K562 (cell line): Measurements from ENCODE around the gene FBXO10. TPM values are rescaled to one million over a fixed set of nuclear protein-coding genes. Genes with fewer than 3 reads are reported as not detected.

Experiments
- ATAC-seq: fragments of 200-7000 bp; cut with Tn5 transposase; 3 replicates; pipeline ENCODE4 v1.9.1; 2020; ENCODE audit warnings: moderate library complexity
- BruUV-seq: library from RNA; stranded (reverse); fragments of 400-500 nt; replicated peaks from 2 replicates; lab custom pipeline; 2021; lab: Mats Ljungman, UMichigan
- CTCF ChIA-PET: fragments of 300-600 bp; formaldehyde crosslinking; extraction: SDS; loops from one replicate; lab custom pipeline; 2021; ENCODE audit warnings: low intra/inter-chr PET ratio; lab: Yijun Ruan, JAX
- POLR2A ChIA-PET: fragments of 300-600, 350-650 bp; sonication (Branson Sonifier 250); formaldehyde crosslinking; extraction: SDS; loops from one replicate; lab custom pipeline; 2021; ENCODE audit warnings: antibody characterized with exemption, inconsistent platforms; lab: Yijun Ruan, JAX
- DNase-seq, 4 experiments: peaks; one replicate each; pipeline versions ENCODE4 v3.0.0 to v3.0.0-alpha.2; 2011 to 2018; ENCODE audit warnings: low spot score in 3 of 4, mixed read lengths in 3 of 4; ENCODE audit errors: extremely low read depth in 1 of 4
- FAIRE-seq: peaks from 2 replicates; lab custom pipeline; 2011; peaks lifted over from hg19 to GRCh38; lab: Jason Lieb, UNC
- H2AFZ ChIP-seq: 2 replicates; pipeline ENCODE4 v1.6.0; 2011; ENCODE audit warnings: low read depth, low read length, control low read depth, inconsistent platforms
- H3K27ac ChIP-seq: fragments of 200-600 bp; 3 replicates; pipeline ENCODE4 v1.8.0; 2011; ENCODE audit warnings: low read depth, mild to moderate bottlenecking, control low read depth, inconsistent platforms, low read length, moderate library complexity, mixed read lengths; ENCODE audit errors: extremely low read depth
- H3K27me3 ChIP-seq, 2 experiments: fragments of 300-600 bp in 1 of 2; 2 replicates in 1 of 2; 3 replicates in 1 of 2; pipeline versions ENCODE4 v1.6.0 to v1.8.0; 2011; ENCODE audit warnings: inconsistent platforms in 2 of 2, low read length in 2 of 2, mild to moderate bottlenecking in 1 of 2, mixed read lengths in 1 of 2, moderate library complexity in 1 of 2; ENCODE audit not compliant: control insufficient read depth in 2 of 2, insufficient read depth in 2 of 2
- H3K36me3 ChIP-seq: fragments of 300-600 bp; 3 replicates; pipeline ENCODE4 v1.8.0; 2011; ENCODE audit warnings: mild to moderate bottlenecking, low read length, inconsistent platforms; ENCODE audit not compliant: control insufficient read depth, insufficient read depth
- H3K4me1 ChIP-seq, 2 experiments: fragments of 200-600 bp in 1 of 2; replicated peaks in 1 of 2; 2 replicates in 1 of 2; 3 replicates in 1 of 2; pipeline versions ENCODE4 v1.5.1 to v1.8.0; 2011; ENCODE audit warnings: inconsistent platforms in 2 of 2, low read length in 2 of 2, mild to moderate bottlenecking in 1 of 2, mixed read lengths in 1 of 2, moderate library complexity in 1 of 2; ENCODE audit not compliant: control insufficient read depth in 2 of 2, insufficient read depth in 2 of 2
- H3K4me2 ChIP-seq: 2 replicates; pipeline ENCODE4 v1.6.1; 2011; ENCODE audit warnings: low read length, control low read depth, inconsistent platforms, mixed read lengths; ENCODE audit not compliant: insufficient read depth
- H3K4me3 ChIP-seq: fragments of 200-600 bp; sonication (generic), shearing (Covaris generic); 2 replicates; pipeline ENCODE4 v1.5.1; 2016; ENCODE audit warnings: control low read depth, inconsistent platforms
- H3K79me2 ChIP-seq: fragments of 200-600 bp; 3 replicates; pipeline ENCODE4 v1.8.0; 2011; ENCODE audit warnings: low read length, inconsistent platforms; ENCODE audit not compliant: control insufficient read depth, insufficient read depth
- H3K9ac ChIP-seq, 2 experiments: 2 replicates each; pipeline versions ENCODE4 v1.6.0 to v1.6.1; 2011; ENCODE audit warnings: low read depth in 2 of 2, low read length in 2 of 2, control low read depth in 1 of 2, inconsistent platforms in 1 of 2, mild to moderate bottlenecking in 1 of 2, mixed read lengths in 1 of 2; ENCODE audit not compliant: insufficient read depth in 1 of 2
- H3K9me1 ChIP-seq: one replicate; pipeline ENCODE4 v1.6.0; 2011; ENCODE audit warnings: inconsistent platforms, mild to moderate bottlenecking, low read length, moderate library complexity; ENCODE audit not compliant: control insufficient read depth, insufficient read depth
- H3K9me3 ChIP-seq: replicated peaks from 2 replicates; pipeline ENCODE4 v1.5.1; 2011; ENCODE audit warnings: low read depth, low read length, inconsistent platforms; ENCODE audit not compliant: control insufficient read depth, insufficient read depth
- H4K20me1 ChIP-seq: replicated peaks from 2 replicates; pipeline ENCODE4 v1.6.1; 2011; ENCODE audit warnings: low read length, inconsistent platforms, mixed read lengths; ENCODE audit not compliant: control insufficient read depth, insufficient read depth
- CBX3 ChIP-seq, 2 experiments: IDR thresholded peaks; 1 replicate in 1 of 2; 2 replicates in 1 of 2; pipeline ENCODE4 v1.6.1; 2012; ENCODE audit warnings: inconsistent platforms in 2 of 2, low read length in 2 of 2, borderline replicate concordance in 1 of 2, control low read depth in 1 of 2
- GATA2 ChIP-seq: sonication (generic); formaldehyde crosslinking; IDR thresholded peaks from 2 replicates; pipeline ENCODE4 v1.4.0; 2020; ENCODE audit warnings: mild to moderate bottlenecking, missing genetic modification reagents
- HLTF ChIP-seq: fragments of 450-650 bp; IDR thresholded peaks from 2 replicates; pipeline ENCODE4 v1.6.1; 2016
- MYC ChIP-seq, 2 experiments: fragments of 250-450 bp in 1 of 2; sonication (Bioruptor Pico) in 1 of 2; IDR thresholded peaks; 2 replicates each; pipeline versions ENCODE4 v1.5.1 to v1.6.1; 2012 to 2021; ENCODE audit warnings: low read depth in 2 of 2, borderline replicate concordance in 1 of 2, improper control_type of control experiment in 1 of 2, low read length in 1 of 2, mild to moderate bottlenecking in 1 of 2, moderate library complexity in 1 of 2
- NCOA1 ChIP-seq: fragments of 450-650 bp; IDR thresholded peaks from 2 replicates; pipeline ENCODE4 v1.6.1; 2016; ENCODE audit warnings: low read depth
- RBM14 ChIP-seq: fragments of 200-400 bp; formaldehyde crosslinking; IDR thresholded peaks from 2 replicates; pipeline ENCODE4 v1.6.1; 2018; ENCODE audit warnings: low read depth, mild to moderate bottlenecking, low read length, moderate library complexity, borderline replicate concordance; ENCODE audit not compliant: insufficient read depth
- RERE ChIP-seq: sonication (generic); formaldehyde crosslinking; IDR thresholded peaks from 2 replicates; pipeline ENCODE4 v1.8.0; 2023; ENCODE audit warnings: missing genetic modification reagents, mild to moderate bottlenecking, borderline replicate concordance
- SMAD3 ChIP-seq: fragments of 450-650 bp; formaldehyde crosslinking; conservative IDR thresholded peaks from 2 replicates; pipeline ENCODE4 v1.4.0; 2020; ENCODE audit warnings: mild to moderate bottlenecking
- TEAD4 ChIP-seq, 2 experiments: sonication (generic) in 1 of 2; formaldehyde crosslinking in 1 of 2; IDR thresholded peaks; 2 replicates each; pipeline versions ENCODE4 v1.6.1 to v1.8.0; 2012 to 2022; ENCODE audit warnings: borderline replicate concordance in 1 of 2, inconsistent platforms in 1 of 2, low read length in 1 of 2, mild to moderate bottlenecking in 1 of 2, missing genetic modification reagents in 1 of 2
- ZNF184 ChIP-seq: sonication (generic); formaldehyde crosslinking; IDR thresholded peaks from 2 replicates; pipeline ENCODE4 v1.5.0; 2020; ENCODE audit warnings: missing genetic modification reagents
- WGBS: fragments of 100-300 bp; shearing (Covaris generic); methylation state at CpG from one replicate; pipeline ENCODE4 v1.1.6; 2016; ENCODE audit warnings: low coverage, mixed read lengths; ENCODE audit not compliant: insufficient coverage; ENCODE audit errors: missing lambda C conversion rate; 5-methylcytosine and 5-hydroxymethylcytosine counted together
- in situ Hi-C: fragments of 300-500 bp; cut with MboI; formaldehyde crosslinking; loops from 4 replicates; pipeline ENCODE4 v1.15.0; 2018; ENCODE audit warnings: inconsistent platforms, mixed read lengths
- intact Hi-C: fragments of 100-400 bp; cut with micrococcal nuclease; formaldehyde crosslinking; loops from 2 replicates; pipeline ENCODE4 v1.14.2; 2022
- polyA plus RNA-seq, 8 experiments: library from polyadenylated mRNA; depleted of rRNA in 4 of 8; stranded (reverse) in 5 of 8; unstranded in 3 of 8; fragments of >200 nt; fragmentation: Nextera tagmentation in 2 of 8; fragmentation: Illumina TruSeq in 1 of 8; extraction: Ambion mirVana in 2 of 8; extraction: Trizol in 1 of 8; gene quantifications; 2 replicates each; pipeline versions ENCODE4 v1.2.1 to v1.2.3, GENCODE V29; 2011 to 2014; ENCODE audit warnings: inconsistent platforms in 1 of 8, missing spikeins in 1 of 8
- total RNA-seq, 7 experiments: library from RNA; depleted of rRNA in 6 of 7; stranded (reverse); fragments of >200 nt in 6 of 7; fragmentation: Illumina TruSeq in 2 of 7; extraction: Trizol in 2 of 7; gene quantifications; 2 replicates each; pipeline versions ENCODE4 v1.2.1 to v1.2.3, GENCODE V29; 2011 to 2021; ENCODE audit warnings: low replicate concordance in 1 of 7

Gene FBXO10
- total and polyA plus RNA-seq, 9 of the 15 experiments (the other 6 are each of a cell fraction or from before 2014, with no cell fraction given): 0.84 to 9.9 (median 6.0) TPM

- CTCF ChIA-PET: no interaction called here
Observed at GRCh38 chr9:37551888-37552287, 24.3 kb downstream of the FBXO10 start.

GRCh38 chr9:37551468-37551867, 24.7 kb downstream of the FBXO10 start:
- no peaks in the 10 kb centered on the region for H3K79me2 ChIP-seq
- BruUV-seq: no TSS peak
- peaks cover 3% of the 10 kb centered on the region; the same call in 1 of the 2 replicates for H4K20me1 ChIP-seq
- CTCF ChIA-PET: no interaction called here
- H3K36me3 ChIP-seq: no peaks in the 10 kb centered on the region
- in situ Hi-C loops (no loop called here), intact Hi-C loops (no loop called here)
- no peak for FAIRE-seq
- no peak overlapping the region for H3K4me2 ChIP-seq
- H3K9me1 ChIP-seq: no peaks in the 10 kb centered on the region
- H3K27me3 ChIP-seq: no peaks in the 10 kb centered on the region
- POLR2A ChIA-PET: interaction anchor here (0.6 kb wide), 2 partner anchors 8 to 39 kb away, joined by 3 to 5 read pairs; no protein-coding TSS in a partner anchor
- DNase-seq: no peak
- H3K9me3 ChIP-seq: no peaks in the 10 kb centered on the region
- H3K27ac ChIP-seq: no peak overlapping the region
- 40% methylated on average over 3 of the region's 3 CpGs for WGBS
- peak overlapping the region in 1 of 2 experiments; percentile 33; a peak in 1 of 4 replicates for H3K9ac ChIP-seq
- H2AFZ ChIP-seq: no peak overlapping the region
- no peaks in the 10 kb centered on the region for H3K4me1 ChIP-seq
- H3K4me3 ChIP-seq: no peak overlapping the region
- no peak for ATAC-seq
- TF ChIP-seq ZNF184 (CRISPR knock-in tag) (no peak), RERE (CRISPR knock-in tag) (no peak), TEAD4 (IDR thresholded peaks at IDR 0.05; ENCODE audit: low read length) (no peak), TEAD4 (CRISPR knock-in tag; IDR thresholded peaks at IDR 0.05; ENCODE audit: borderline replicate concordance) (no peak), RBM14 (no peak), MYC (IDR thresholded peaks at IDR 0.05; ENCODE audit: low read depth, low read length) (no peak), MYC (CRISPR knock-in tag; IDR thresholded peaks at IDR 0.05; ENCODE audit: borderline replicate concordance, low read depth) (no peak), SMAD3 (CRISPR knock-in tag) (no peak), CBX3 (IDR thresholded peaks at IDR 0.05; ENCODE audit: borderline replicate concordance in 1 of 2, low read length in 2 of 2) (no peak)

More at GRCh38 chr9:37551888-37552287, 24.3 kb downstream of the FBXO10 start:
- H4K20me1 ChIP-seq: peaks cover 3% of the 10 kb centered on the region; the same call in 1 of the 2 replicates
- H3K79me2 ChIP-seq: no peaks in the 10 kb centered on the region
- POLR2A ChIA-PET: interaction anchor here (0.6 kb wide), 1 partner anchor 746 kb away, joined by 3 read pairs; no protein-coding TSS in a partner anchor
- H3K27ac ChIP-seq: no peak overlapping the region
- no peak overlapping the region for H3K4me3 ChIP-seq
- H2AFZ ChIP-seq: no peak overlapping the region
- no peak overlapping the region for H3K9ac ChIP-seq
- no peaks in the 10 kb centered on the region for H3K9me3 ChIP-seq
- no peak for TF ChIP-seq GATA2 (CRISPR knock-in tag)
- TF ChIP-seq NCOA1: no peak
- no peak for TF ChIP-seq HLTF
- H3K9me1 ChIP-seq: no peaks in the 10 kb centered on the region
- FAIRE-seq (no peak), DNase-seq (no peak), ATAC-seq (no peak)
- no peak overlapping the region for H3K4me2 ChIP-seq
- no peaks in the 10 kb centered on the region for H3K36me3 ChIP-seq
- no peaks in the 10 kb centered on the region for H3K27me3 ChIP-seq
- no peaks in the 10 kb centered on the region for H3K4me1 ChIP-seq
- intact Hi-C loops (no loop called here), in situ Hi-C loops (no loop called here)
- BruUV-seq: no TSS peak
- WGBS: 42% methylated on average over 2 of the region's 2 CpGs
